ENCODE data around the gene JPH4. TPM values are rescaled to one million over a fixed set of nuclear protein-coding genes. Genes with fewer than 3 reads are reported as not detected.

Gene JPH4
- total RNA-seq, 1 donor from 2014 or later: 0.06 TPM

GRCh38 chr14:23579739-23580138 lies 1.1 kb upstream of the JPH4 start:
- TF ChIP-seq CTCF (conservative IDR thresholded peaks at IDR 0.05; ENCODE audit: low read depth, low read length): no peak
- no peak for DNase-seq (ENCODE audit: low read depth)
- no peak overlapping the region for H3K4me3 ChIP-seq (ENCODE audit: low read depth, low read length)

GRCh38 chr14:23579311-23579630 lies 681 bp upstream of the JPH4 start:
- H3K4me3 ChIP-seq (ENCODE audit: low read depth, low read length): no peak overlapping the region
- DNase-seq (ENCODE audit: low read depth): no peak
- TF ChIP-seq CTCF (conservative IDR thresholded peaks at IDR 0.05; ENCODE audit: low read depth, low read length): no peak

- TF ChIP-seq CTCF (conservative IDR thresholded peaks at IDR 0.05; ENCODE audit: low read depth, low read length): no peak
- H3K4me3 ChIP-seq (ENCODE audit: low read depth, low read length): no peak overlapping the region
- no peak for DNase-seq (ENCODE audit: low read depth)
Observed at GRCh38 chr14:23577710-23578392, 739 bp downstream of the JPH4 start.

- no peak for TF ChIP-seq CTCF (conservative IDR thresholded peaks at IDR 0.05; ENCODE audit: low read depth, low read length)
- H3K4me3 ChIP-seq (ENCODE audit: low read depth, low read length): no peak overlapping the region
- DNase-seq (ENCODE audit: low read depth): no peak
Observed at GRCh38 chr14:23577004-23577681, 1.4 kb downstream of the JPH4 start.

- no peak for DNase-seq (ENCODE audit: low read depth)
- TF ChIP-seq CTCF (conservative IDR thresholded peaks at IDR 0.05; ENCODE audit: low read depth, low read length): no peak
- H3K4me3 ChIP-seq (ENCODE audit: low read depth, low read length): no peak overlapping the region
Observed at GRCh38 chr14:23573384-23574015, 5.1 kb downstream of the JPH4 start.

- H3K4me3 ChIP-seq (ENCODE audit: low read depth, low read length): no peak overlapping the region
- no peak for DNase-seq (ENCODE audit: low read depth)
- TF ChIP-seq CTCF (conservative IDR thresholded peaks at IDR 0.05; ENCODE audit: low read depth, low read length): no peak
Observed at GRCh38 chr14:23572836-23573235, 5.8 kb downstream of the JPH4 start.
